Measurements from ENCODE around the gene ZCCHC24.

Gene ZCCHC24

DNA sequence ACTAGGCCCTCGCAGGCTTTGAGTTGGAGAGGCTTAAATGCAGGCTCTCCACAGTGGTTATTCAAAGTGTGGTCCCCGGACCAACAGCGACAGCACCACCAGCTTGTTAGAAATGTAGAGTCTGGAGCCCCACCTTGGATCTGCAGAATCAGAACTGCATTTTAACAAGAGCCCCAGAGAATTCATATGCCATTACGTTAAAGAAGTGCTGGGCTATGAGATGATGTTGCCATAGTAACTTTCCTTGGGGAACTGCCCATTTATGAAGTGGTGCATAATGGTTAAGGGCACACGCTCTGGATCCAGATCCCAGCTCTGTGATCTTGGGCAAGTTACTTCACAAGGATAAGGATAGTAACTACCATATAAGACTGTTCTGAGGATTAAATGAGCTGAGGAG is 48.9 kb downstream of the ZCCHC24 start:
- no peak for DNase-seq

DNA sequence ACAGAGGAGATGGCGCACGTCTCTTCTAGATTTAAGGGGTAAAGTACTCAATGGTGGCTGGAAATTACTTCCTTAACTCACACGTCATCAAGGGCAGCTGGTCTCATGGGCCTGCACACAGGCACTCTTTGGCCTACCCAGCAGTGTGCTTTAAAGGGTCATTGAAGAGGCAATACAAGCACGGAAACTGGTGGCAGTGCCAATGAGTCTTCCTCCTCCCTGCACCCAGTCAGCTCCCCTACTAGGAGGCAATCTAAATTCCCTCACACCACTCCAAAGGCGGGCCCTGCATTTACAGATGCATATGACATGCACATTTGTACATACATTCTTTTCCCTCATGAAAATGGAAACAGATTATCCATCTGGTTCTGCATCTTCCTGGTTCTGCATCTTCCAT is 50.8 kb downstream of the ZCCHC24 start:
- DNase-seq = no peak

DNA sequence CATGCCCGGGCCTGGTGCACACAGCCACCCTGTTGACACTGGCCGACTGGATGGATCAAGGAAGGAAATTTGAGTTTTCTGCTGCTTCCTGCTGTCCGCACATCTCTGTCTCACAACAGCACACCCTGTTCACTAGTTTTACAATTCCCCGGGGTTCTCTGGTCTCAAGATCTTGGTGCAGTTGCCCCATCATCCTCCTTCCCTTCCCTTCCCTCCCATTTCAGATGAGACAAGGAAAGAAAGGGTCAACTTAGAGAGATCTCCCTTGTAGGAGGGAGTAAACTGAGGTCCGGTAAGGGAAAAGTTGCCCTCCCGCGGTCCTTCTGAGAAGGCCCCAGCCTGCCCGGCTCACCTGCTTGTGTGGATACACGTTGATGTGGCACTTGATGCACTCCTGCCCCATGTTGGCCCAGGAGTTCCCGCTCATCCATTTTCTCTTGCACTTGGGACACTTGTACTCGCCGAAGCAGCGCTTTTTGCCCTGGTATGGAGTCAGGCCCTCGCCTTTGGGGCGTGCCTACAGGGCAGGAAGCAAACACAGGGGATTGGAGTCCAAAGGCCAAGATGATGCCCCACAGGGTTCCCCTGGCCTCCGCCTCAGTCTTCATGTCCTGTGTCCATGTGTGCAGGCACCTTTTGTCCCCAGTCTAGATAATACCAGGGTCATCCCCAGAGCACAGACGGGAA is 51.4 kb downstream of the ZCCHC24 start:
- no peak for DNase-seq

DNA sequence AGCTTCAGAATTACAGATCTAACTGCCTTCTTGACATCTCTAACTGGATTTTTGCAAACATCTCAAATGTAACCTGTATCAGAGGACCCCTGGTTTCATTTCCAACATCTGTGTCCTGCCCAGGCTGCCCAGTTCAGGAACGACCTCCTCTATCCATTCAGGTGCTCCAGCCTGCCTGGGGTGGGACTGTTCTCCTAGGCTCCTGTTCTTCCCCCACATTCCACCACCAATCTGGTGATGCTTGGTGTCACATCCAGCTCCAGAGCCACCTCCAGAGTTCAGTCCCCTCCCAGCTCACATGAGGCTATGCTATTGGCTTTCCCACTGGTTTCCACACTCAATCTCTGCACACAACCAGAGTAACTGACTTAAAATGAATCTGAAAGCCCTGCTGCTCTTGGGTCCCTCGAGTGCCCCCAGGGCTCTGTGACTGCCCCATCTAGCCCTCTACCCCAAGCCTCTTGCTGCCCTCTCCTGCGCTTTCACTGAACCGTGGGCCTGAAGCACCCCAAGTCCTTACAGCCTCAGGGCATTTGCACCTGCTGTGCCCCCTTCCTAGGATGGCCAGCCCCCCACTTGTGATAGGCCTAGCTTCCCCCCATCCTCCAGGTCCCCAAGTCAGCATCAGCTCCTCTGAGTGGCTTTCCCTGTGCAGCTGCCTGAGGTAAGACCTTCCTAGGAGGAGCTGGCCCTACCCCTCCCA is 52.1 kb downstream of the ZCCHC24 start:
- DNase-seq = no peak

DNA sequence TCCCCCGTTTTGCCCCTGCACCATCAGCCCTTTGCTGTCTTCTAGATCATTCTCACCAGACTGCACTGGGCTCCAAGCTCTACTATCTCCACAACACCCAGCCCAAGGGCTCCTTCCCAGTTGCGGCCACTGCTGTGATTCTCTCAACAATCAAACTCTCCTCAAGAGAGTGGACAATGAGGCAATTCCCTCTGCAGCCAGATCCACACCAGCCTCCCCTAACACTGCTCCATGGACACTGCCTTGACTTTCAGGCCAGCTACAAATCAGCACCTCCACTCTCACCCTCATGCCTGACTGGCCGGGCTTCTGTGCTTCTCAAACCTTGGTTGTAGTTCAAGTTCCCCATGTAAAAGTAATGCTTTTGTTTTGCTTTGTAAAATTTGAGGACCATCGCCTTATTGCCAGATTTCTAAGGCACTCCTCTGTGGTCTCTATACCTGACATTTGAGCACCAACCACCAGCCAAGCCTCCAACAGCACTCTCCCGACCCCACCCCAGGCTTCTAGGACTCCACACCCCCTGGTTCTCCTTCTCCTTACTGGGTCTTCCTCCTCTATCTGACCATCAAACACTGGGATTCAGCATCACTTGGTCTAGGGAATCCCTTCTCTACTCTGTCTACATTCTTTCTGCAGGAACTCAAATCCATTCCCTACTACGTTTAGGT is 52.8 kb downstream of the ZCCHC24 start:
- no peak for DNase-seq

DNA sequence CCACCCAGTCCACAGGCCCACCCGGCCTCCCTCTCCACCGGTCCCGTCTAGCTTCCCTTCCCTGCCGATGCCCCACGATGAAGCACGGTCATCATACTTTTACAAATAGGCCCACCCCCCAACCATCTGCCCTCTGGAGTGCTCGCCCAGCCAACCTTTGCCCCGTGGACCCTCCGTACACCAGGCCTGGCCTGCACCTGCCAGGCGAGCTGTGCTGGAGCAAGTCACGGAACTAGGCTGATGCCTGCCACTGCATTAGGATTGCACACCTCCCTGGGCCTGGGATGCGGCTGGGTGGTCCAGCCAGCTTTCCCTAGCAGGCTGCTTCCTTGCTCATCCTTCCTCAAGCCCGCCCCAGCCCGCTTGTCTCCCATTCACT is 53.4 kb downstream of the ZCCHC24 start:
- DNase-seq = no peak

DNA sequence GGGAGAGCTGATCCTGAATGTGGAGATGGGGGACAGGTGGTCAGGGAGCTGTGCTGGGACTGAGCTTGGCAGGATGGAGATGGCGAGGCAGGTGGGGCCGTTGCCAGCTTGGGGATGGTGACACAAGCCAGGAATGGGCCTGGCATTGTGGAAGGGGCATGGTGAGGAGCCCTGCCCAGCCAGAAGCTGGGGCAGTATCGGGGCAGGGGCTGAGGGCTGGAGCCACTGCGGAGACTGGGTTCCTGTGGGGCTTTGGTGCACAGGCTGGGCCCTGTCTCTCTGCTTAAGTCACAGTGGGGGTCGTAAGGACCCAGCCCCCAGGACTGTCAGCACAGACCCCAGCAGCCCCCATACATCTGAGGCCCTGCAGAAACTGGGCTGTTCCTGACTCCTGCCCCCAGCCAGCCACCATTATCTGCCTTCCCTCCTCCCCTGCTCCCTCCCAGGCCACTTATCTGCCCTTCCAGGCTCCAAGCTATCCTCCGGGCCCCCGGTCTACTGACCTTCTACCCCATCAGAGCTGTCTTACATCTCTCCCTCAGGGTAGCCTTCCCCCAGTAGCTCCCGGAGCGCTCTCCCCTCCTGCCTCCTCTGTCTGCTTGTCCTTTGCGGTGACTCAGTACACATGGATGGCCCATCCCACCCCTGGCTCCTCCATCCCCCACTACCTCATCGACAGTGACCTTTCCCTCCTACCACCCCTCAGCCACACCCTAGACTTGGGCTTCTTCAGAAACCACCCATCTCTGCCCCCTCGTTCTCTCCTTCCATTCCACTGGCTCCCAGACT is 54.0 kb downstream of the ZCCHC24 start:
- no peak for DNase-seq

DNA sequence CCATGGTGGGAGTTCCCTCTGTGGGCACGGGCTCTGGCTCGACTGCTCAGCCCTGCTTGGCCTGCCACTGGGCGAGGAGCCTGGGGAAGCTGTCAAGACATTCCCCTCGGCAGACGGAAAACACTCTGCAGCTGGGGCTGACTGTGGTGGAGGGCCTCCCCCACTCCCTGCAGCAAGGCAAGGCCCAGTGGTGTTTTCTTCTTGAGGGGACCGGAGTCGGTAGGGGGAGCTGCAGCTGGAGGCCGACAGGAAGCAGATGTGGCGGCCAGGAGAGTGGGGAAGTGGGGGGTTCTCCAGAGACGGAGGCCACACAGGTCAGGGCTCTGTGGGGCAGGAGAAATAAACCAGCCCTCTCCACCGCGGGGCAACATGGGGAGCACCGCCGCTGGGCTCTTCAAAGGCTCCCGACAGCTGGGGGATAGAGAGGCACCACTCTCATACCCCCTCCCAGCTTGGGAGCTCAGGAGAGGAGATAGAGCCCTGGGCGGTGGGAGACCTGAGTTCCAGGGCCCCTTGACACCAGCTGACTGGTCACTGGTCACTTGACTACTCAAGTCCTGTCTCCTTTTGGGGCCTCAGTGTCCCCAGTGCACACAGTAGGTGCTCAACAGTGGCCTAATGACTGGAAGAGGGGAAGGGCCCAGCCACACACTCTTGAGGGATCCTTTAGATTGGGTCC is 54.7 kb downstream of the ZCCHC24 start:
- DNase-seq = no peak

DNA sequence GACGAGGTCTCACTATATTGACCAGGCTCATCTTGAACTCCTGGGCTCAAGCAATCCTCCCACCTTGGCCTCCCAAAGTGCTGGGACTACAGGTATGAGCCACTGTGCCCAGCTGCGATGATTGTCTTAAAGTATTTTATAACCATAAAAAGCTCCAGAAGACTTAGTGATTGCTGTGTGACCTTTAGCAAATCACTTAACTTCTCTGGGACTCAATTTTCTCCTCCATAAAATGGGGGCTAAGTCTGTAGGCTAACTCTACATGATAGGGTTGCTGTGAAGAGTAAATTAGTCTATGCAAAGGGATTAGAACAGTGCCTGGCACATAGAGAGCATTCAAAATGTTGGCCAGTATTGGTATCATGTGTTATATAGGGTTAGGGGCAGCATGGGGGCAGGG is 55.4 kb downstream of the ZCCHC24 start:
- DNase-seq = no peak

DNA sequence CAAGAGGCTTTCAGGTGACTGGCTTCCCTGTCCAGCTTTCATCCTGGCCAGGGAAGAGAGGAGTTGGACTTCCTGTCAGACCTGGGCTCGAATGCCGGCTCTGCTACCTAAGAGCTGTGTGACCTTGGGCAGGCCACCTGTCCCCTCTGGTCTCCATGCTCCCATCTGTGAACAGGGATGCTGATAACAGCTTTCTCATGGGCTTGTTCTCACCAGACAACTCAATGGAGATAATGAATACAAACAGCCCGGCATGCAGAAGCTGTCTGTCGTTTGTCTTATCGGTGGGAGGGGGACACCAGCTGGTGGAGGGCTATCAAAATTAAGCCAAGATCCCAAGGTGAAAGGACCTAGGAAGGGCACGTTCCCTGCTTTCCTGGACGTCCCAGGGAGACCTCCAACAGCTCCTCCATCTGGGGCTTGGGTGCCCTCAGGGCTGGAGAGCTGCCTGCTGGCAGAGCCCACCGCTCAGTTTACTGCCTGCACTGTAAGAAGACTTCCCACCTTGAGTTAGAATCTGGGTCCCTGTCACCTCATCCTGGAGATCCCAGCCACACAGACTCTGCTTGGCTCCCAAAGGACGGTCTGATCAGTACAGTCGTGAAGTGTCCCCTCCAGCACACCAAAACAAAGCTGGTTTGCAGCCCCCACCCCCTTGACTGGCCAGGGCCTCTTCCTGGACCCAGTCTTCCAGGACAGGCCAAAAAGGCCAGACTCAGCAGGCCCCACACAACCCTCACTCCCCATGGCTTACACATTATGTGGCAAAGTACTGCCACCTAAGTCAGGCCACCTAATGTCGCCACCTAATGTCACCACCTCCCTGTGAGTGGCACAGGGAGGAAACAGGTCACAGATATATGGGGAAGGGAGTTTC is 57.2 kb downstream of the ZCCHC24 start:
- DNase-seq = peak in 1 of 5 donors; percentile 29

DNA sequence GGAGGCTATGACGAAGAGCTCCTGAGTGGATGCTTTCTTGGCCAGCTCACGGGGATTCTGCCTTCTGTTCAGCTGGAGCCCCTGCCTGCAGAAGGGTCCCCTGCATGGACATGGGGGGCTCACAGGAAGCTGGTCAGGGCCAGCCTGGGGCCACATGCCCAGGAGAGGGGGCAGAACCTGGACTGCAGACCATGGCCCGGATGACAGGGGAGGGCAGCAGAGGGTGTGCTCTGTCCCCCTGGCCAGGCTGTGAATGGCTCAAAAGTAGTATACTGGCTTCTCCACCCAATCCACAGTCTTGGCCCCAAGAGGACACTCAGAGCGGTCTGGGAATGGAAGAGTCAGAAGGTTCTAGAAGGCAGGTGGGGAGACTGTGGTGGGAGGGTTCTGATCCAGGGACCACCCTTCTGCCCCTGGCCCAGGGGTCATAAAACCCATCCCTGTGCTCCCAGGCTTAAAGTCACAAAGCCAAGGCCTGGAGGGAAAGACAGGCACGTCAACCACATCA is 57.9 kb downstream of the ZCCHC24 start:
- peak in 1 of 5 donors; percentile 8 for DNase-seq

DNA sequence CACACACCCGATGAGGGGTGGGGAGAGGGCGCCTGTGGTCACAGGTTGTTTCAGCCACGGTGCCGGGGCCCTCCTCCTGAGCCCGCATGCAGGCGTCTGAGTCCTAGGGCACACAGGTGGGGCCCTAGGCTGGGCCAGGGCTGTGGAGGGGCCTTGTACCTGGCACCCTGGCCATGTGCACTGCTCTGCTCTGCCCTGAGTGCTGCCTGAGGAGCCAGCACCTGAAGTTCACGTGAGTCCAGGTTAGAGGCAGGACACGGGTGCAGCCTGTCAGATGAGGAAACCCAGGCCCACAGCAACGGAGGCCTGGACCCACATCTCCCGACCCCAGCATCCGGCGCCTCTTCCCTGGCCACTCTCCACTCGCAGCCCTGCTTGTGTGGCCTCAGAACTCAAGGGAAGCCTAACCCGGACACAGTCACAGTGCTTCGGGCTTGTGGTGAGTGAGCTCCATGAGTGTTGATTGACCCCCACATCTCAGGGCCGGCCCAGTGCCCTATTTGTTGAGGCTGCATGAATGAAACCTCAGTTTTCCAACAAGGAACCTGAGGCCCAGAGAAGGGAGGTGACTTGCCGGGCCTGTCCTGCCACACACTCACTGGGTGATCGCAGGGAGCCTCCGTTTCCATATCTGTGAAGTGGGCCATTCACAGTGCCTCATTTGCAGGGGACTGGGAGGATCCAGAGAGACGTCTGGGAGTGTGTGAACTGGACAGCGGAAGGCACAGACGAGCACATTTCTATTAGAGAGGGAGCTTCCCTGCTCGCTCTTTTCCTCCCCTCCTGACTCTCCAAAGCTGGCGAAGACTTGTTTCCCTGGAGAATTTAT is 58.6 kb downstream of the ZCCHC24 start:
- no peak for DNase-seq

DNA sequence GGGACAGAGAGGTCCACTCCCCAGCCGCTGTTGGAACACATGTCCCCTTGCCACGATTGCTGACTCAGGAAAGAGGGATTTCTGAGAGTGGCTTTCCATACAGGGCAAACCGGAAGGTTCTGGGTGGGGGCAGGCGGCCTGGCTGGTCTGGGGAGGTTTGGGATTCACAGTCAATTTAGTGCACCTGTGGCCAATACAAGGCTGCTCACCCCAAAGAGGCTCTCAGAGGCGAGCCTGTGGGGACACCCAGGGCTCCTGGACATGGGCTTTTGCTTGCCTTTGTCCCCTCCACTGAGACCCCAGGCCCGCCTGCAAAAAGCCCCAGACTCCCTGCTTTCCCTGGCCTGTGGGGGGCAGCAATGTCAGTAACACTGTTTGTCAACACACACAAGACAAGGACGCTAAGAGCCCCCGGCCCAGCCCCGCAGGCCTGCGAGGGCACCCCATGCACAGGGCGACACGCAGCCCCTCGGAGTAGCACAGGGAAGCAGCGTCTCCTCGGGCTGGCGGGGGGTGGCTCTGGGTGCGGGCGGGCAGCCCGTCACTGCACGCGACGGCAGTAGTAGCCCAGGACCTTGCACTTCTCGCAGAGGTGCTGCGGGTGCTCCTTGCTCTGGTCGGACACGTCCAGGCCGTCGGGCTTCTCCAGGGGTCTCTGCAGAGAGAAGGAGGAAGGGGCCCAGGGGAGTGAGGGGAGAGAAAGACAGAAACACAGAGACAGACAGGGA is 59.5 kb downstream of the ZCCHC24 start:
- DNase-seq = no peak

DNA sequence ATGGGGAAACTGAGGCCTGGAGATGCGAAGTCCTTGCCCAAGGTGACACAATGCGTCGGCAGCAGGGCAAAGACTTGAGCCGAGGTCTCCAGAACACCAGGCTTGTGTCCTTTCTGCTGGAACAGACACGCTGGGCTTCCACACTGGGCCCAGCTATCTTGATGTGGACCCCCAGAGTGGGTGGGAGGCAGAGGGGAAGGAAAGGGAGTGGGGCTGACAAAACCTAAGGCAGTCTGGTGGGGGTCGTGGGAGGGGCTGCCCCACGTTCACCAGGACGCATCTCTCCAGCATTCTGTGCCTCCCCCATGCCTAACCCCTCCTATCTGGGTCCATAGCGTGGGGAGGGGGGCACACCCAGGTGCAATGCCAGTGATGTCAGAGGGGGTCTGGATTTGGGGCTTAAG is 60.0 kb downstream of the ZCCHC24 start:
- no peak for DNase-seq

DNA sequence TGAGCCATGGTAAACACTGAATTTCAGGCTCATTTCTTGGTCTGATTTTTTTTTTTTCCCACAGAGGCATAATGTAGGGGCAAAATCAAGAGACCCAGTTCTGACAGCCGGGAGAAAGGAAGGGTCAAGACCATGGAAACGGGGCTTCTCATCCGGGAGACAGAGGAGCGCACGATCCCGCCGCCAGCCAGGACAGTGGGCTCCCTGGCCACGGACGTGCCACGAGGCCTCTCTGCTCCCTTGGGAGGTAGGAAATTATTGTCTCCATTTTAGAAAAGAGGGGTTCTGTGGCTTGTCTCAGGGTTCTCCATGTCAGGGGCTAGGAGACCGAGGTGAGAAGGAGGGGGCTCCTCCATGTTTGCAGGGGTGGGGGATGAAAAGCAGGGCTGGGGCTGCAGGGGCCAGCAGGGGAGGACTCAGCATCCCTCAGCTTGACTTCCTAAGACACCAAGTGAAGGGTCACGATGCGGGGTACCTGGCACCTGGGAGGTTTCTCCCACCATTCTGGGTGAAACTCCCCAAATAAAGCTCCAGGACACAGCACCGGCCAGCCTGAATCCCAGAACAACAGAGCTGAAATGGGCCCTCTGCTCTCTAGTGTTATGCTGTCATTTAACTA is 60.5 kb downstream of the ZCCHC24 start:
- DNase-seq = no peak

DNA sequence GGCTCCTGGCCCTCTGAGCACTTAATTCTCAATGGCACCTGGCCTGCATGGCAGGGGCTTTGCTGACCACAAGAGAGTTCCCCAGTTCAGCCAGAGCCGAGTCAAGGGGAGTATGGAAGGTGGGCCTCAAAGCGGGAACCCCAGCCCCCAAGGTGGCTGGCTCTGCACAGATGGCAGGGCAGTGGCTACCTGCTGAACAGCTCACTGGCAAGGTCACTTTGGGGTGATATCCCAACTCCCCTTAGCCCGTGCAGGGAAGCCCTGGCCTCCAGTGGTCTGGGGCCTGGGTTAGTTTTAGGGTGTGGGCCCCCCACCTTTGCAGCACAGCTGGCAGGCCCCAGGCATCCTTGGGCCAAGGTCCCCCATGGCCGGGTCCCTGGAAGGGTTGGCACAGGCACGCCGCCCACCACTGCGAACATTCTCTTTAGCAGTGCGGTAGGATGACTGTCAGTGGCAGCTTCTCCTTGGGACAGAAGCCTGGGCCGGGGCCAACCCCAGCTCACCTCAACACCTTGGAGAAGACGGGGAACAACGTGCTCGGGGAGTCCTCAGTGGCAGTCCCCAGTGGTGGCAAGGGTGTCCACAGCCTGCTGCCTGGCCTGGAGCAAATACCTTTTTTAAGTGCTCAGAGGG is 61.3 kb downstream of the ZCCHC24 start:
- DNase-seq = no peak

DNA sequence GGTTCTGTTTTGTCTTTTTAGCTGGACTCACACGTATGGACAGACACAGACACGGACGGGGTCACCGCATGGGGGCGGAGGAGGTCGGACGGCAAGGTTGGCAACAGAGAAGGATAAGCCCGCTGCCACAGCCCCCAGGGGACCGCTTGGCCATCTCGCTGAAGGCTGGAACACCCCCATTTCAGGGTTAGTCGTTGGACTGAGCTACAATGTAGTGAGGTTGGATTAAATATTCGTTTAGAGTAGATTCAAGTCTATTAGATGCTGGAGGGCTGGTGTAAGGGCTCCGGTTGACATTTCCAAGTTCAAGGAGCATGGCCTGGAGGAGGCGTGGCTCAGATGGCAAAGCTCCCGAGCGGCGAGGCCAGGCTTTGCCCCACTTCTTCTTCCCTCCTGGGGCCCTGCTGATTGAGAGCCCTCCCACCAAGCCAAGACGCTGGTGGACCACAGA is 62.9 kb downstream of the ZCCHC24 start:
- DNase-seq = no peak

DNA sequence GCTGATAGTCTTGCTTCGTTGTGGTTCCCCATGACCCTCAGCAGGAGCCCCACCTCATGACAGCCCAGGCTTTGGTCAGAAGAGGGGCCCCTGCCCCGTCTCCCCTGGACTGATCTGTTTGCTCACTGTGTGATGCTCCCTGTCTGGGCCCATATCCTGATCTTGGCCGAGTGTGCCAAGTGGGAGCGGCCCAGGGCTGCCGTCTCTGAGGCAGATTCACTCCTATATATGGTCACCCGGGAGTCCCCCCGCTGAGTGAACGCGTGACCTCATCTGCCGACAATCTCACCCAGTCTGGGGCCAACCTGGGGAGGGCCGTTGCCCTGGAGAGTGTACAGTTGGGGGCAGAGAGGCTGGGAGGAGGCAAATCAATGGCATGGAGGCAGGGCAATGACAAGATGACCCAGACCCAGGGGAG is 63.6 kb downstream of the ZCCHC24 start:
- no peak for DNase-seq

Measured in T-helper 1 cell (primary cell).